GM12801 (cell line): ENCODE data around the gene AUTS2.

ENCODE experiments used
- TF ChIP-seq, protein P1 (sequence below): IDR thresholded peaks from one replicate; pipeline ENCODE4 v1.5.1; 2011; ENCODE audit warnings: control low read depth; ENCODE audit not compliant: insufficient read length; ENCODE audit errors: extremely low read depth

The AUTS2 gene

GRCh38 chr7:70726951-70727378 lies 1128.7 kb downstream of the AUTS2 start:
- TF ChIP-seq, protein P1, sequence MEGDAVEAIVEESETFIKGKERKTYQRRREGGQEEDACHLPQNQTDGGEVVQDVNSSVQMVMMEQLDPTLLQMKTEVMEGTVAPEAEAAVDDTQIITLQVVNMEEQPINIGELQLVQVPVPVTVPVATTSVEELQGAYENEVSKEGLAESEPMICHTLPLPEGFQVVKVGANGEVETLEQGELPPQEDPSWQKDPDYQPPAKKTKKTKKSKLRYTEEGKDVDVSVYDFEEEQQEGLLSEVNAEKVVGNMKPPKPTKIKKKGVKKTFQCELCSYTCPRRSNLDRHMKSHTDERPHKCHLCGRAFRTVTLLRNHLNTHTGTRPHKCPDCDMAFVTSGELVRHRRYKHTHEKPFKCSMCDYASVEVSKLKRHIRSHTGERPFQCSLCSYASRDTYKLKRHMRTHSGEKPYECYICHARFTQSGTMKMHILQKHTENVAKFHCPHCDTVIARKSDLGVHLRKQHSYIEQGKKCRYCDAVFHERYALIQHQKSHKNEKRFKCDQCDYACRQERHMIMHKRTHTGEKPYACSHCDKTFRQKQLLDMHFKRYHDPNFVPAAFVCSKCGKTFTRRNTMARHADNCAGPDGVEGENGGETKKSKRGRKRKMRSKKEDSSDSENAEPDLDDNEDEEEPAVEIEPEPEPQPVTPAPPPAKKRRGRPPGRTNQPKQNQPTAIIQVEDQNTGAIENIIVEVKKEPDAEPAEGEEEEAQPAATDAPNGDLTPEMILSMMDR: no peak

GRCh38 chr7:70727861-70728260 lies 1129.6 kb downstream of the AUTS2 start:
- TF ChIP-seq, protein P1: no peak

DNA sequence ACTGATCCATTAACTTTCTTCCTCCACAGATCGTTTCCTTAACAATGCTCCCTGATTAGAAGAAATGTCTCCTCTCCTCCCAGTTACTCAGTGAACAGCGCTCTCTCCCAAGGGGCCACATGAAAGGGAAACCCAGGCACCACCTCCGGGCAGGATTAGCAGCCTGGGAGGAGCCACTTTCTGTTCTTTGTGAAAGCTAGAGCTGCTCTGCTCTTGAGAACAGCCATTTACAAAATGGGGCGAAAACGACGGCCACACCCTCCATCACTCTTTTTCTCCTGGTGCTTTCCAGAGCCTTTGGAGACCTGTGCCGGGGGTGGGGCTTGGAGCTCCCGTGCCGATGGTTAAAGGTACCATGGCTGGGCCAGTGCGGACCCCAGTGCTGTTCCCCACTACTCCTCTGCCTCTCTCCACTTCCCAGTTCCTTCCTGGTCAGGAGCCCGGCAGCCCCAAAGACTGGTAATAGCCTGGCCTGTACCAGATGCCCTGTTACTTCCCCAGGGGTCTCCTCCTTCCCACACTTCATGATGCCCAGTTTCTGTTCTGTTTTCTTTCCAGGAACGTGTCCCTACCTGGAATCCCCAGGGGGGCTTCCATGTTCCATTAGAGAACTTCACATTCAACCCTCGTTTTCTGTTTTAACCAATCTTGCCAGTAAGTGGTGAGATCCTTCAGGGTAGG lies 1130.7 kb downstream of the AUTS2 start:
- TF ChIP-seq, protein P1: no peak

DNA sequence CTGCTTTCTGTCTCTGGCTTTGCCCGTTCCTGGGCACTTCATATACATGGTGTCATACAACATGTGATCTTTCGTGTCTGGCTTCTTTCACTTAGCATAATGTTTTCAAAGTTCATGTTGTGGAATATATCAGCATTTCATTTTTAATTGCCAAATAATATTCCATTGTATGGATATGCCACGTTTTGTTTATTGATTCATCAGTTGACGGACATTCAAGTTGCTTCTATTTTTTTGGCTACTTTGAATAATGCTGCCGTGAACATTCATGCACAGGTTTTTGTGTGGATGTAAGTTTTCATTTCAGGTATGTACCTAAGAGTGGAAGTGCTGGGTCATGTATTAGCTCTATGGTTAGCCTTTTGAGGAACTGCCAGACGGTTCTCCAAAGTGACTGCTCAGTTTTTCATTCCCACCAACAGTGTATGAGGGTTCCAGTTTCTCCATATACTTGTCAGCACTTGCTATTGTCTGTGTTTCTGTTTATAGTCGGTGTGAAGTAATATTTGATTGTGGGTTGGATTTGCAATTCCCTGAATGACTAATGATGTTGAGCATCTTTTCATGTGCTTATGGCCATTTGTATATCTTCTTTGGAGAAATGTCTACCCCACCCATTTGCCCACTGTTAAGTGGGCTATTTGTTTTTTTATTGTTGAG lies 1132.3 kb downstream of the AUTS2 start:
- TF ChIP-seq, protein P1: no peak

DNA sequence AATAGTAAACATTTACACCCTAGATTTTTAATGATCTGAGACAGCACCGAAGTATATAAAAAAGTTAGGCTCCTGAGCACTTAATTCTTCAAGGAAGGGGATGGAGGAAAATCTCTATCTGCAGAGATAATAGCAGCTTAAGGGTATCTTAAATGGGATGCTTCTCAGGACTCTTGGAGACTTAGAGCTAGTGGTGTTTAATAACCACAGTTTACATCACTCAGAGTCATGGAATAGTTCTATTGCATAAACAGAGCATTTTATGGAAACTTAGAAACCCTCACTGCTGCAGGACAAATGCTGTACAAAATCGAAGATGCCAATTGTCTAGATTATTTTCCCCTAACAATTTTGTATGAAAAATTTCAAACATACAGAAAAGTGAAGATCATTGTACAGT lies 1134.8 kb downstream of the AUTS2 start:
- TF ChIP-seq, protein P1: no peak

- TF ChIP-seq, protein P1: no peak
Measured at GRCh38 chr7:70734411-70734810, 1136.1 kb downstream of the AUTS2 start.

DNA sequence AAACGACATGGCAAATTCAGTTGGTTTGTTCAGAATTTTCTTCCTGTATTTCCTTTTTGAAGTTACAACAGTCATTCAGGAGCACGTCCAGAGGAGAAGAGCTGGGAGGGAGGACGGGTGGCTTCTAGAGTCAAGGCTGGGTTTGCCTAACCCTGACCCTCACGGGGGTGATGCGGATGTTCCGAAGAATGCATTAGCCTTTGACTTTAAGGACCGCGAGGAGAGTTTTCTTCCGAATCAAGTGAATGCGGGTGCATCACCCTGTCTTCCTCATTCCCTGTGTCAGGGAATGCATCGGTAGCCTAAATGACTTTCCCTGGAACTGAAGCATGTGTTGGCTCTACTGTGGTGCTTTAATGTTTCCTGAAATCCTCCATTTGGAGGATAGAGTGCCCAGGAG lies 1137.0 kb downstream of the AUTS2 start:
- TF ChIP-seq, protein P1: no peak
